Stimulated activated CD4-positive, alpha-beta T cell treated with anti-CD3 and anti-CD28 coated beads, Interleukin-15, amount 100 ng/mL, for 48 hours (primary cell): ENCODE measurements around the gene CX3CL1.

Source experiments
- DNase-seq, 2 donors: peaks; one replicate each; pipeline ENCODE4 v3.0.0-alpha.2; 2020; ENCODE audit warnings: low read depth in 2 of 2

The CX3CL1 gene

GRCh38 chr16:57405097-57405496 is 32.8 kb downstream of the CX3CL1 start:
- no peak for DNase-seq

- DNase-seq: no peak
These were observed 34.6 kb downstream of the CX3CL1 start for GRCh38 chr16:57406881-57407280.

DNA sequence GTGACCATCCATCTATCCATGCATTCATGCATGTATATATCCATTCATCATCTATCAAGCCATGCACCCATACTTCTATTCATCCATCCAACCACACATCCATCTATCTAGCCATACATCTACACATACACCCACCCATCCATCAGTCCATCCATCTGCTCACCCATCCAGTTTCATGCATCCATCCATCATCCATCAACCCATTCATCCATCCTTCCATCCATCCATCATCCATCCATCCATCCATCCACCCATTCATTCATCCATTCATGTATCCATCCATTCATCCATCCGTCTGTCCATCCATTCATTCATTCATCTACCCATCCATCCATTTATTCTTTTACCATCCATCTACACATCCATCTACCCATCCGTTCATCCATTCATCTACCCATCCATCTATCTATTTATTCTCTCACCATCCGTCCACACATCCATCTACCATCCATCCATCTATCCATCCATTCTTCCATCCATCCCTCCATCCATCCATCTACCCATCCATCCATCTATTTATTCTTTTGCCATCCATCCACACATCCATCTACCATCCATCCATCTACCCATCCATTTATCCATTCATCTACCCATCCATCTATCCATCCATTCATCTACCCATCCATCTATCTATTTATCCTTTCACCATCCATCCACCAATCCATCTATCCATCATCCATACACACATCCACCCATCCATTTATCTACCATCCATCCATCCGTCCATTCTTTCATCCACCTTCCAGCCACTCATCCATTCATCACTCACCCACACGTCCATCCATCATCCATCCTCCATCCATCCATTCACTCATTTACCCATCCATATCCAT is 35.4 kb downstream of the CX3CL1 start:
- DNase-seq: no peak

- DNase-seq: no peak
These were observed 36.8 kb downstream of the CX3CL1 start for GRCh38 chr16:57409065-57409464.

DNA sequence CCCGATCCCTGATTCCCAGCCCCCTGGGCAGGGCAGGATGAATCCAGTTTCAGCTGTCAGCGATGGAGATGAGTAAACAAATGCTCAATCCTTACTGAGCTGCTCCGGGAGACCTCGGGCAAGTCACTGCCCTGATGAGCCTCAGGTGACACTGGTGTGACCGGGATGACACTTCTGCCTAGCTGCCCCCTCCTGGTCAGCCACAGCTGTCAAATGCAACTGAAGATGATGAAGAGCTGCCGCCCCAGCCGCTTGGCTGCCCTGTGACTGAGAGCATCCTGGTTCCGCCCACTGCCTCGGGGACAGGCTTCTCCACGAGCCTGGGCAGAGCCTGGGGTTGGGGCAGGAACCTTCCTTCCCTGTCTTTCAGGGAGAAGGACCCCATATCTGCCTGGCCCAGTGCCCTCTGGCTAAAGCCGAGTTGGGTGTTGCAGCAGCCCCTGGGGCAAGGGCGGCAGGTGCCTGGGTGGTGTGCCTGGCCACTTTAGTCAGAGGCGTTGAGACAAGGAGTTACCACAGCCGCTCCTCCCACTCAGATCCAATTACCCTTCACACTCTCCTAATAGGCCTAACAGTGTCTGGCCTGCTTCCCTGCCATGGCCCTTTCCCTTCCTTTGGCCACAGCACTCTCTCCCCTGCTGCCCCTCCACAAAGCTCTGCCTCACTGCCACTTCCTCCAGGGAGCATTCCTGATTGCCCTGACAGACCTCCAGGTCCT is 37.7 kb downstream of the CX3CL1 start:
- DNase-seq: no peak

GRCh38 chr16:57411362-57411976 is 39.2 kb downstream of the CX3CL1 start:
- DNase-seq: no peak

DNA sequence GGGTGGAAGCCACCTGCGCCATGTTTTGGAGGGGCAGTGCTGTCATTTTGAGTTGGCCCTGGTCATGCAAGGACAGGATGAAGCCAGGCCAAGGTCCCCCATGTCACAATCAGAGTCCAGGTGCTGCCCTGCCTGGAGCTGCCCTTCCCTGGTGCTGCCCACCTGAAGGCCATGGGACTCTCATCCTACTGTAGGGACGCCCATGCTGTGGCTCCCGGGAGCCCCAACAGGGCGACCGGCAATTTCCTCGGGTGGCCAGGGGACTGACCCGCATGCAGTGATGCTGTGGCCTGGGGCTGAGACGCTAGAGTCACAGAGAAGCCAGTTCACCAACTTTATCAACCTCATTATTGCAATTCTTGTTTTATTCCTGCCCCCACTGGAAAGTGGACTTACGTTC is 40.3 kb downstream of the CX3CL1 start:
- no peak for DNase-seq

DNA sequence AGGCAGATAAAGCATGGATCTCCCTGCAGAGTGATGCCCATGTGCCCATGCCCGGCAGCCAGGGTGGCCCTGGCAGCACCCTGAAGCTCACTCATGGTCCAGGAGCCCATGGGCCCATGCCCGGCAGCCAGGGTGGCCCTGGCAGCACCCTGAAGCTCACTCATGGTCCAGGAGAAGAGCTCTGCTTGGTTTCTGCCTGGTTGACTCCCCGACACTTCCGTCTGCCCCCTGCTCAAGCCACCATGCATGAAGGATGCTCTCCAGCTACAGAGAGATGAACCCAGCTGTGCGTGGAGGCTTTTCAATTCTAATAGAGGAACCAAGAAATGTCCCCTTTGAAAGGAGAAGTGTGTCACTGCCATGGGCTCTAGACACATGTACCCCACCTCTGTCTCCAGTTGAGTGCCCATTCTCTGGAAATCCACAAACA is 41.0 kb downstream of the CX3CL1 start:
- no peak for DNase-seq

DNA sequence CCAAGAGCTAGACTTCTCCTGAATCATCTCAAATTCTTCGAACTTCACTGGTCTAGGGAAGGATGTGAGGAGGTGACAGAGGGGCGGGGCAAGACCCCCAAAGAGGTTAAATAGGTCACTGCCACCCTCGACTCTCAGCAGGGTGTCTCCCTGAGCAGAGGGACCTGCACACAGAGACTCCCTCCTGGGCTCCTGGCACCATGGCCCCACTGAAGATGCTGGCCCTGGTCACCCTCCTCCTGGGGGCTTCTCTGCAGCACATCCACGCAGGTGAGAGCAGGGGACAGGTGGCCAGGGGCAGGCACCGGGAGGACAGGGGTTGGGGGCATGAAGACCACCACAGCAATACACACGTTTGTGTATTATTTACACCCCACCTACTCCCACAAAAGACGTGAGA is 41.4 kb downstream of the CX3CL1 start:
- no peak for DNase-seq

- DNase-seq: no peak
These were observed 43.8 kb downstream of the CX3CL1 start for GRCh38 chr16:57416084-57416483.

- no peak for DNase-seq
These were observed 47.2 kb downstream of the CX3CL1 start for GRCh38 chr16:57419506-57419905.

DNA sequence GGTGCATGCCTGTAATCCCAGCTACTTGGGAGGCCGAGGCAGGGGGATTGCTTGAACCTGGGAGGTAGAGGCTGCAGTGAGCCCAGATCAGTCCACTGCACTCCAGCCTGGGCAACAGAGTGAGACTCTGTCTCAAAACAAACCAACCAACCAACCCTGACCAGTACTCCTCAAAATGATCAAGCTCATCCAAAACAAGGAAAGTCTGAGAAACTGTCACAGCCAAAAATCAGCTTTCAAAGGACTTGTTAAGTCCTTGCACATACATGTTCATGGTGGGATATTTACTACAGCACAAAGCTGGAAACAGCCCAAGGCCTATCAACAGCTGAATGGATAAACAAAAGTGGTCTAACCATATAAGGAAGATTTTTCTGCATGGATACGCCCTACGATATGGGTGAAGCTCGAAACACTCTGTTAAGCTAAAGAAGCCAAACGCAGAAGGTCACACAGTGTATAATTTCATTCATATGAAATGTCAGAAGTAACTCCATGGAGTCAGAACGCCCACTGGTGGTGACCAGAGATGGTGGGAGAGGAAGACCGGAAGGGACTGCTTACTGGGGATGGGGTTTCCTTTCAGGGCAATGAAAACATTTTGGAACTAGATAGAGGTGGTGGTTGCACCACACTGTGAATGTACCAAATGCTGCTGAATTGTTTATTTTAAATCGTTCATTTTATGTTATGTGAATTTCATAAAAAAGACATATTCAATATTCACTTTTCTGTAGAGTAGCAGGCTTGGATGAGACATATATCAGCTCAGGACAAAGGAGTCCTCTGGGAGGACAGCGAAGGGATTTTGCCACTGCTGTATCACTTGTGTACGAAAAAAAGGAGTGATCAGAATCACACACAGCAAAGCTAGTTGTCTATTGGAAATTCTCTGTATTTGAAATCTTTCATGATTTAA is 50.0 kb downstream of the CX3CL1 start:
- DNase-seq: no peak

DNA sequence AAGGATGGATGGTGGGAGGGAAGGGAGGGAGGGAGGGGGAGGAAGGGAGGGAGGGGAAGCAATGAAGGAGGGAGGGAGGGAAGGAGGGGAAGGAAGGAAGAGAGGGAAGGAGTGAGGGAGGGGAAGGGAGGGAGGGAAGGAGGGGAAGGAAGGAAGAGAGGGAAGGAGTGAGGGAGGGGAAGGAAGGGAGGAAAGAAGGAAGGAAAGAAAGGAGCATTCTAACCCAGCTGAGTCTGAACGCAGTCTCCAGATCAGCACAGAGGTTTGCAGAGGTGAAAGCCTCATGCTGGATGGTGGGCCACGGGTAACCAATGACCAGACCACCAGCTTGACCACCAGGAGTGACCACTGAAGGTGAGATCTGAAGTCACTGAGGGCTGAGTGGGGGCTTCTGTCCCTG is 50.9 kb downstream of the CX3CL1 start:
- no peak for DNase-seq

- no peak for DNase-seq
These were observed 52.3 kb downstream of the CX3CL1 start for GRCh38 chr16:57424583-57424982.

- DNase-seq: no peak
These were observed 54.1 kb downstream of the CX3CL1 start for GRCh38 chr16:57426356-57426755.

DNA sequence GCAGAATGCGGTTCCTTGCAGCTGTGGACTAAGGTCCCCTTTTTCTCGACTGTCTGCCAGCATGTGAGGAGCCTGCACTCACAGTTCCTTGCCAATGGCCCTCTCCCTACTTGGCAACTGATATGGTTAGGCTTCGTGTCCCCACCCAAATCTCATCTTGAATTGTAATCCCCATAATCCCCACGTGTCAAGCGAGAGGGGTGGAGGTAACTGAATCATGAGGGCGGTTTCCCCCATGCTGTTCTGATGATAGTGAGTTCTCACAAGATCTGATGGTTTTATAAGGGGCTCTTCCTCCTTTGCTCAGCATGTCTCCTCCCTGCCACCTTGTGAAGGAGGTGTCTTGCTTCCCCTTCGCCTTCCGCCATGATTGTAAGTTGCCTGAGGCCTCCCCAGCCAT is 55.0 kb downstream of the CX3CL1 start:
- no peak for DNase-seq

DNA sequence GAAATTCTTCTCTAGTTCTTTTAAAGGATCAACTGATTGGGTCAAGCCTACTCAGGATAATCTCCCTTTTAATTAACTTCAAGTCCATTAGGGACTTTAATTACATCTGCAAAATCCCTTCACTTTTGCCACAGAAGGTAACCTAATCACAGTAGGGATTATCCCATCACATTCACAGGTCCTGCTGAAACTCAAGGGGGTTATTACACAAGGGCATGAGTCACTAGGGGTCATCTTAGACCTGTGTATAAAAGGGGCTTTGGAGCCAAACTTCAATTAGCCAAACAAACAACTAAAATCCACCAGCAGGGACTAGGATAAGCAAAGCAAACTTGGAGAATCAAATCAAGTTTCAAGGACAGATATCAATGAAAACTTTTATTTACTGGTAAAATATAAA is 55.5 kb downstream of the CX3CL1 start:
- DNase-seq: no peak

DNA sequence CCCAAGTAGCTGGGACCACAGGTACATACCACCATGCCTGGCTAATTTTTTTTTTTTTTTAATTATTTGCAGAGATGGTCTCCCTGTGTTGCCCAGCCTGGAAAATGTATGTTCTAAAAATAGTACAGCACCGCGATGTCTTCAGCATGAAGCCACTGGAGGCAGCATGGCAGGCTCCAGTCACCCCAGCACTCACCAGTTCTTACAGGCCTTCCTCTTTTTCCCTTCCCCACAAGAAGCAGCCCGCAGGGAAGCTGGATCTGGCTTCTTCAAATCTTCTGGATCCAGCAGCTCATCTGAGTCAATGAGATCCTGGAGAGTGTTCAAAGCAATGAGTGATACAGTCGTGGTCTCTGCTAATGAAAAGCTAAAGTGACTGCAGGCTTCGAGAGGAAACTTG is 58.7 kb downstream of the CX3CL1 start:
- no peak for DNase-seq

DNA sequence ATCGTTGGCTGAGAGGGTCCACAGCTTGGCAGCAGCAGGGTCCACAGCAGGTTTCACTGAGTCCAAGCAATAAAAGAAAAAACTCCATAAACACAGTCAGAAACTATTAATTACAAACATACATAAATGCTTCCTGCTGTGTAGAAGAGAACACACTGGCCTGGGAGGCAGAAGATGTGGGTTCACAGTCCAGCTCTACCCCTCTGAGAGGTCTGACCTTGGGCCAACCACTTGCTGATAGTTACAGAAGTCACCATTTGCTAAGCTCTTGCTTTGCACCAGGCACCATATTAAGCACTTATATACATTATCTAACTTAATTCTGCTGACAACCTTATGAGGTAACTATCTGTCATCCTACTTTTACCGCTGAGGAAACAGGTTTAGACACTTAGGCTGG is 60.2 kb downstream of the CX3CL1 start:
- no peak for DNase-seq

DNA sequence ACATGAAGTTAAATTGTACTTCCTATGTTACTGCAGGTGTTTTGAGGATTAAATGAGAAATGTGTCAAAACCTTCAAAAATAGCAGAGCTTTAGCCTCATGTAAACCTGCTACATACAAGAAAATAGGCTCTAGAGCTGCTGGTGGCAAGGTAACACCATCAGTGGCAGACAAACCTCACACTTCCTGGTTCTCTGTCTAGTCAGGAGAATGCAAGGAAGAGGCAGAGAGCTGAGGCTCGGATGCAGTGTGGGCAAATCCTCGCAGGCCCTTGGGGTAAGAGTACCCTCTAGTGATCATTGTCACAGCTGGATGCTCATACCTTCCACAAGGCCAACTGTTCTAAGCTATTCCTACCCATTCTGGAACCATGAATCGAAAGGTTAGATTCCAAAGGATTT is 60.7 kb downstream of the CX3CL1 start:
- DNase-seq: no peak

GRCh38 chr16:57434003-57434402 is 61.7 kb downstream of the CX3CL1 start:
- no peak for DNase-seq
